ENCODE measurements around the gene KRTAP10-4. TPM values are rescaled to one million over a fixed set of nuclear protein-coding genes. Genes with fewer than 3 reads are reported as not detected.
"Not testable (repeated sequence)": the region's sequence is repeated elsewhere in the genome, so short reads cannot be mapped to it uniquely, and the experiment has no call there.

Gene KRTAP10-4
- polyA plus RNA-seq, 12 donors = not detected

GRCh38 chr21:44578371-44579055 lies 5.0 kb downstream of the KRTAP10-4 start:
- no peak for DNase-seq

- DNase-seq = no peak
Measured at GRCh38 chr21:44579056-44579832, 5.7 kb downstream of the KRTAP10-4 start.

- no peak for DNase-seq
Measured at GRCh38 chr21:44579833-44580144, 6.3 kb downstream of the KRTAP10-4 start.

GRCh38 chr21:44580231-44580821 lies 6.8 kb downstream of the KRTAP10-4 start, which contains the start of gene KRTAP10-5:
KRTAP10-5 (minus strand) TSS chr21:44580604; CDS start chr21:44580578, 26 bp downstream.
- not testable (repeated sequence) for DNase-seq

GRCh38 chr21:44581158-44581557 lies 7.6 kb downstream of the KRTAP10-4 start:
- DNase-seq = no peak

- DNase-seq = no peak
Measured at GRCh38 chr21:44582055-44582454, 8.5 kb downstream of the KRTAP10-4 start.

GRCh38 chr21:44583089-44583799 lies 9.7 kb downstream of the KRTAP10-4 start:
- DNase-seq = peak; percentile 21

- DNase-seq = no peak
Measured at GRCh38 chr21:44583800-44584147, 10.2 kb downstream of the KRTAP10-4 start.

GRCh38 chr21:44585892-44586291 lies 12.4 kb downstream of the KRTAP10-4 start:
- DNase-seq = no peak

- no peak for DNase-seq
Measured at GRCh38 chr21:44589094-44589493, 15.6 kb downstream of the KRTAP10-4 start.

- no peak for DNase-seq
Measured at GRCh38 chr21:44589586-44590305, 16.2 kb downstream of the KRTAP10-4 start.

GRCh38 chr21:44590311-44590721 lies 16.8 kb downstream of the KRTAP10-4 start:
- DNase-seq = no peak

GRCh38 chr21:44590897-44591800 lies 17.6 kb downstream of the KRTAP10-4 start:
- not testable (repeated sequence) for DNase-seq

GRCh38 chr21:44591801-44592130 lies 18.2 kb downstream of the KRTAP10-4 start:
- DNase-seq = not testable (repeated sequence)

- no peak for DNase-seq
Measured at GRCh38 chr21:44592446-44593311, 19.1 kb downstream of the KRTAP10-4 start, which contains the start of gene KRTAP10-6. KRTAP10-6 (minus strand) TSS chr21:44592505; CDS start chr21:44592484, 21 bp downstream.

GRCh38 chr21:44593598-44594405 lies 20.3 kb downstream of the KRTAP10-4 start:
- DNase-seq = no peak

- no peak for DNase-seq
Measured at GRCh38 chr21:44594406-44594916, 20.9 kb downstream of the KRTAP10-4 start.

GRCh38 chr21:44595524-44595923 lies 22.0 kb downstream of the KRTAP10-4 start:
- DNase-seq = no peak

All from muscle of arm (tissue), 12 donors.